Measurements from ENCODE around the gene COA8. TPM values are rescaled to one million over a fixed set of nuclear protein-coding genes. Genes with fewer than 3 reads are reported as not detected.

The COA8 gene
- total RNA-seq, 3 donors from 2014 or later (not counting 1 experiment from before 2014, with no cell fraction given): 22.2 to 32.0 (median 24.9) TPM

- peaks cover 56% of the 10 kb centered on the region for H3K4me1 ChIP-seq (ENCODE audit: control insufficient read depth, insufficient read depth, low read length)
- H3K4me3 ChIP-seq (ENCODE audit: low read length): no peak overlapping the region
- no peak overlapping the region for H3K27ac ChIP-seq (ENCODE audit: low read length)
- no peaks in the 10 kb centered on the region for H3K9me3 Mint-ChIP-seq
- H3K9me3 ChIP-seq (ENCODE audit: control insufficient read depth, insufficient read depth, low read length): no peaks in the 10 kb centered on the region
- peak overlapping the region; percentile 47 for H3K4me3 Mint-ChIP-seq
- ATAC-seq (no peak), DNase-seq (no peak)
- TF ChIP-seq CTCF (IDR thresholded peaks at IDR 0.05): no peak
- no peaks in the 10 kb centered on the region for H3K27me3 Mint-ChIP-seq (ENCODE audit: low read depth in 2 of 2)
- no peaks in the 10 kb centered on the region for H3K27me3 ChIP-seq (ENCODE audit: control insufficient read depth, insufficient read depth, low read length)
- intact Hi-C loops (cut with micrococcal nuclease): no loop called here
- no peak overlapping the region for H3K27ac Mint-ChIP-seq
- no peaks in the 10 kb centered on the region for H3K36me3 ChIP-seq (ENCODE audit: control insufficient read depth, insufficient read depth, low read length)
- peaks cover 21 to 41% of the 10 kb centered on the region in 2 donors for H3K4me1 Mint-ChIP-seq
- WGBS (ENCODE audit: insufficient coverage): 73% methylated on average over 7 of the region's 8 CpGs
- no peaks in the 10 kb centered on the region for H3K36me3 Mint-ChIP-seq
Observed at GRCh38 chr14:103526247-103526913, 36.4 kb upstream of the COA8 start.

GRCh38 chr14:103526914-103527248 lies 35.9 kb upstream of the COA8 start:
- no peaks in the 10 kb centered on the region for H3K36me3 ChIP-seq (ENCODE audit: control insufficient read depth, insufficient read depth, low read length)
- Mint-ChIP-seq H3K4me3 (peak overlapping the region; percentile 95), H3K9me3 (no peaks in the 10 kb centered on the region), H3K4me1 (peaks cover 21 to 46% of the 10 kb centered on the region in 2 donors), H3K27ac (peak overlapping the region; percentile 67 to 76), H3K36me3 (no peaks in the 10 kb centered on the region), H3K27me3 (ENCODE audit: low read depth in 2 of 2) (no peaks in the 10 kb centered on the region)
- no peak overlapping the region for H3K27ac ChIP-seq (ENCODE audit: low read length)
- peaks cover 56% of the 10 kb centered on the region for H3K4me1 ChIP-seq (ENCODE audit: control insufficient read depth, insufficient read depth, low read length)
- no peak overlapping the region for H3K4me3 ChIP-seq (ENCODE audit: low read length)
- no peaks in the 10 kb centered on the region for H3K9me3 ChIP-seq (ENCODE audit: control insufficient read depth, insufficient read depth, low read length)
- ATAC-seq (no peak), DNase-seq (no peak)
- no peaks in the 10 kb centered on the region for H3K27me3 ChIP-seq (ENCODE audit: control insufficient read depth, insufficient read depth, low read length)
- intact Hi-C loops (cut with micrococcal nuclease): no loop called here
- WGBS (ENCODE audit: insufficient coverage): no CpG with 5 or more reads among the region's 1 CpG
- no peak for TF ChIP-seq CTCF (IDR thresholded peaks at IDR 0.05)

- Histone ChIP-seq H3K4me1 (ENCODE audit: control insufficient read depth, insufficient read depth, low read length) (peaks cover 51% of the 10 kb centered on the region), H3K36me3 (ENCODE audit: control insufficient read depth, insufficient read depth, low read length) (no peaks in the 10 kb centered on the region), H3K27me3 (ENCODE audit: control insufficient read depth, insufficient read depth, low read length) (no peaks in the 10 kb centered on the region), H3K9me3 (ENCODE audit: control insufficient read depth, insufficient read depth, low read length) (no peaks in the 10 kb centered on the region), H3K4me3 (ENCODE audit: low read length) (no peak overlapping the region), H3K27ac (ENCODE audit: low read length) (peak overlapping the region; percentile 11)
- Mint-ChIP-seq H3K4me1 (peaks cover 21 to 47% of the 10 kb centered on the region in 2 donors), H3K4me3 (peak overlapping the region; percentile 95), H3K9me3 (no peaks in the 10 kb centered on the region), H3K27ac (peak overlapping the region; percentile 67 to 76), H3K27me3 (ENCODE audit: low read depth in 2 of 2) (no peaks in the 10 kb centered on the region), H3K36me3 (no peaks in the 10 kb centered on the region)
- DNase-seq (no peak), ATAC-seq (no peak)
- no peak for TF ChIP-seq CTCF (IDR thresholded peaks at IDR 0.05)
- WGBS (ENCODE audit: insufficient coverage): 83% methylated on average over 11 of the region's 14 CpGs
- intact Hi-C loops (cut with micrococcal nuclease): no loop called here
Observed at GRCh38 chr14:103527408-103528145, 35.2 kb upstream of the COA8 start.
